Spleen (tissue), 7 donors: ENCODE measurements around the gene ZNF236.

Source experiments
- POLR2AphosphoS5 ChIP-seq, 3 donors: sonication (generic); formaldehyde crosslinking; IDR thresholded peaks; one replicate each; pipeline ENCODE4 v1.5.1; 2017; ENCODE audit warnings: antibody characterized with exemption in 3 of 3
- TF ChIP-seq, protein P1 (sequence below), 11 experiments: fragments of 200-600 bp in 7 of 11; fragments of 450-650 bp in 4 of 11; sonication (generic) in 4 of 11; IDR thresholded peaks in 8 of 11; conservative IDR thresholded peaks in 3 of 11; 1 replicate in 7 of 11; 2 replicates in 4 of 11; pipeline versions ENCODE4 v1.4.0 to v1.8.0; 2016 to 2021; ENCODE audit warnings: antibody characterized with exemption in 11 of 11, inconsistent platforms in 4 of 11, mild to moderate bottlenecking in 1 of 11
- donor health status: DM: no; HTN: no; CAD: no; lungs with moderate emphysema.
- donor health status: DM: no; HTN: no; CAD: no.
- donor health status: DM: no; HTN: no; CAD: no.

DNA sequence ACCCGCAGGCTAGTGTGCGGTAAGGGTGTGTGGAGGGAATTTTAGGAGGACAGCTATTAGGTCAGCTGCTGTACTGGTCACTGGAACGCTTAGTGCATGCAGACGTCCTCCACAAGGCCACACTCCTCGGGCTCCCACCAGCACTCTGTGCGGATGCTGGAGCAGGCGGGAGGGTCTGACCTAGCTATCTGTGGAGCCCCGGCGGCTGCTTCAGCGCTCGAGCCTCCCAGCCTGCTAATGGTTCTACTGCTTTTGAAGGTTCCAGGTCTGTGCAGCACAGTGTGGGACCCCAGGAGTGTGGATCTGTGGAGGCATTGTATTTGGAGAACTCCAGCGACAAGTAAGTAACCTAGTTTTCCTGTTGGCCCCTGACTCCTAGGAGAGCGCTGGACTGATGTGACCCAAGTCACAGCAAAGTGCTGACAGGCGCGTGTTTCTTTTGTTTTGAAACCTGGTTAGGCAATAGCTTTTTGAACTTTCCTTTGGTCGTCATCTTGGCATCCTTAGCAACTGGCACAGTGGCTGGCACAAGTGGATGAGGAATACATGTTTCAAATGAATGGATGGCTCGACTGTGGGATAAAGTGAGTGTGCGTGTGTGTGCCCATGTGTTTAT, 113.5 kb downstream of the ZNF236 start:
- TF ChIP-seq, protein P1, sequence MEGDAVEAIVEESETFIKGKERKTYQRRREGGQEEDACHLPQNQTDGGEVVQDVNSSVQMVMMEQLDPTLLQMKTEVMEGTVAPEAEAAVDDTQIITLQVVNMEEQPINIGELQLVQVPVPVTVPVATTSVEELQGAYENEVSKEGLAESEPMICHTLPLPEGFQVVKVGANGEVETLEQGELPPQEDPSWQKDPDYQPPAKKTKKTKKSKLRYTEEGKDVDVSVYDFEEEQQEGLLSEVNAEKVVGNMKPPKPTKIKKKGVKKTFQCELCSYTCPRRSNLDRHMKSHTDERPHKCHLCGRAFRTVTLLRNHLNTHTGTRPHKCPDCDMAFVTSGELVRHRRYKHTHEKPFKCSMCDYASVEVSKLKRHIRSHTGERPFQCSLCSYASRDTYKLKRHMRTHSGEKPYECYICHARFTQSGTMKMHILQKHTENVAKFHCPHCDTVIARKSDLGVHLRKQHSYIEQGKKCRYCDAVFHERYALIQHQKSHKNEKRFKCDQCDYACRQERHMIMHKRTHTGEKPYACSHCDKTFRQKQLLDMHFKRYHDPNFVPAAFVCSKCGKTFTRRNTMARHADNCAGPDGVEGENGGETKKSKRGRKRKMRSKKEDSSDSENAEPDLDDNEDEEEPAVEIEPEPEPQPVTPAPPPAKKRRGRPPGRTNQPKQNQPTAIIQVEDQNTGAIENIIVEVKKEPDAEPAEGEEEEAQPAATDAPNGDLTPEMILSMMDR (IDR thresholded peaks at IDR 0.05 in 8 of 11, conservative IDR thresholded peaks at IDR 0.05 in 3 of 11) = no peak
- TF ChIP-seq POLR2AphosphoS5 (IDR thresholded peaks at IDR 0.05) = no peak
